Fibroblast of skin of back (primary cell): Measurements from ENCODE around the gene EEF1AKMT2.
"Not testable (repeated sequence)": the region's sequence is repeated elsewhere in the genome, so short reads cannot be mapped to it uniquely, and the experiment has no call there.

Source experiments
- DNase-seq: peaks from one replicate; pipeline ENCODE4 v3.0.0-alpha.2; 2013

Gene EEF1AKMT2

DNA sequence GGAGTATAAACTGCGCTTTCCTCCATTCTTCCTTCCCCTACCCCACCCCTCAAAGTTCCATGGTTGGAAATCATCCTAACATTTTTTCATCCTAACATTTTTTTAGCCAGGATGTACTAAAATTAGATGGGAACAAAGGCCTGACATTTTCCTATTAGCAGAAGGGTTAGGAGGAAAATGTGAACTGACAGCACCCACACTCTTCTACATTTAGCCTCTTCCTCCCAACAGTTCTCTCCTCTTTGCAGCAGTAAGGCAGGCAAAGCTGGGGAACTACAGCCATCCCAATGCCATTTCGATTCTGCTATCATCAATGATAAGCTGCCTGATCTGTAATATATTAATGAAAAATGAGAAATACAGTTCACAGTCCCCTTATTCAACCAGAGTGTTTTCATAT lies 36.1 kb downstream of the EEF1AKMT2 start:
- no peak for DNase-seq

DNA sequence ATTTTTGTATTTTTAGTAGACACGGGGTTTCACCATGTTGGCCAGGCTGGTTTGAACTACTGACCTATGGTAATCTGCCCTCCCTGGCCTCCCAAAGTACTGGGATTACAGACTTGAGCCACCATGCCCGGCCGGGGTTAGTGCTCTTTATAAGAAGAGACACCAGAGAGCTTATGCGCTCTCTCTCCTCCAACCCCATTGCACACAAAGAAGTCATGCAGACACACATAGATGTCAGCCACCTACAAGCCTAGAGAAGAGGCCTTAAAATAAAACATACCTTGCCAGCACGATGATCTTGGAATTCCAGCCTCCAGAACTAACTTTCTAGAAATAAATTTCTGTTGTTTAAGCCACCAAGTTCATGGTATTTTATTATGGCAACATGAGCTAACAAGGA lies 37.5 kb downstream of the EEF1AKMT2 start:
- DNase-seq = no peak

DNA sequence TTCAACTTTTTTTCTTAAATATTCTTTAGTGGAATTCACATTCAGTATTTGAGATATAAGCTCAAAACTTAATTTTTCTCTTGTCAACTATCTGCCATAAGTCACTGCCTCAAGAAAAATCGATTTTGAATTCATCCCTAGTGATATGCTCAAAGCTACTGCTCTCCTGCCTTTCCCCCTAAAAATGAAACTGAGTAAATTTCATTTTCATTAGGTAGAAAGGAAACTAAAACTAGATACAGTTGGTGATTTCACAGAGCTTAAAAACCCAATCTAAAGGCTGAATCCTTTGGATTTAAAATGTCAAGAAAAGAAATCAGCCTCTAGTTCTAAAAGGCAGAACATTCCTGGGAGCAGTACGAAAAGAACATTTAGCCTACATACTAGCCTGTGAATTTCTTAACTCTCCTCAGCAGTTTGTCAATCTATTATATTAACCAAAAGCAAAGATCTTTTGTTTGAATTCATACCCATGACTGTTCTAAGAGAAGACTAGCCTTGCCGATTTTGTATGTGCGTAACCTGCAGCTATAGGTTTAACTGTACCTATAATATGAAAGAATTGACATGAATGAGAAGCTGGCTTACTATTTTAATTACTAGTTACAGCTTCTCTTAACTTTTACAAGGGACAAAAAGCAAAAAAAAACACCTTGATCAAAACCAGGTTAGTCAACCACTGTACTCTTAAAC lies 42.6 kb downstream of the EEF1AKMT2 start:
- no peak for DNase-seq

DNA sequence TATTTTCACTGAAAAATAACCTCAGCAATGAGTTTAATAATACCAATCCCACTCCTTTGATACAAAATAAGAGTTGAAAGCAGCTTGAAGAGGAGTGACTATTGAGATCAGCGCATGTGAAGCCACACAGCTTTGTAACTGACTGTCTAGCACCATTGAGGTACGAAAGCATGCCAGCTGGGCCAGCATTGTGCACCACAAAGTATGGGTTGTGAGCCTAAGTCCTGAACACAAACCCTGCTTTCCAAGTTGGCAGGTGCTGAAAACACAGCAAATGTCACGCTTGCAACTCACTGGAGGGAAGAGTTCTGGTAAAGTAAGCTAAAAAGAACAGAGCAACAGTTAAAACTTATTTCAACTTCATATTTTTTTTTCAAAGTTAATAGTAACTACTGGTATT lies 43.5 kb downstream of the EEF1AKMT2 start:
- DNase-seq = no peak

DNA sequence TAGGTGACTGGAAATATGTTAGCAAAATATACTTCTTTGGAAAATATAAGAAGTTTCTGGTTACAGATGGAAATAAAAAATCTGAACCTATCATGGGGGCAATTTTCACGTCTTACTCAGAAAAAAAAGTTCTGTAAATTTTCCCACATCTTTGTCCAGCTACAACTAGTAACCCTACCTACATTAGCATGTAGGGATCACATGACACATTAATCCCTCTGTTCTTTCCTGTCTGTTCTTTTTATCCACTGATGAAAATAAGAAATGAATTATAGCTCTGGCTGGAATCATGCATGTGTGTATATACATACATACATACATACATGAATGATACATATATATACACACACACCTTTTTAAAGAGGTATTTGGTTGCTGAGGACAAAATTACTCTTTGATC lies 43.9 kb downstream of the EEF1AKMT2 start:
- DNase-seq = no peak

DNA sequence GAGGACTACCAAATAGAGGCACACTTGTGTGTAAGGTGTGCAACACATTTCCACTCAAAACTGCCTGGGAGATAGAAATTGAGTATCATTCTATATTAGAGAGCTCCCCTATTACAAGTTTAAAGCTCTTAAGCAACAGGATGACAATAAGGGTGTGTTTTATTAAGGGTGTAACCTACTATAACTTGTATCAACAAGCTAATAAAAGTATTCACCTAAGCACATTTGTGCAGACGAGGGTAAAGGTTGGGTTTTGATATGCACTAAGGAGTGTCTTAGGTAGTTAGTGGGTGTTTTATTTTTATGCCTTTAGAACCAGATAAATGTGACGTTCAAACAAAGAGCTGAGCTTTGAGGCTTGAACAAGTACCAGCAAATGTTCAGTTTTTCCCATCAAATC lies 44.7 kb downstream of the EEF1AKMT2 start:
- no peak for DNase-seq

DNA sequence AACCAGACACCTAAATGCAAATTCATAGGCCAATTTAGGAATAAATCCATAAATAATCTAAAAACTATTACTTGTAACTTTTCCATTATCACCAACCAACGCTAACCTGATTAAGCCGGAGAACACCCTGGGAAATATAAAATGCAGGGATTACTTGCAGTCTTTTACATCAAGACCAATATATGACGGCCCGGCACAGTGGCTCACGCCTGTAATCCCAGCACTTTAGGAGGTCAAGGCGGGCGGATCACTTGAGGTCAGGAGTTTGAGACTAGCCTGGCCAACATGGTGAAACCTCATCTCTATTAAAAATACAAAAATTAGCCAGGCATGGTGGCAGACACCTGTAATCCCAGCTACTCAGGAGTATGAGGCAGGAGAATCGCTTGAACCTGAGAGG lies 45.2 kb downstream of the EEF1AKMT2 start:
- not testable (repeated sequence) for DNase-seq

DNA sequence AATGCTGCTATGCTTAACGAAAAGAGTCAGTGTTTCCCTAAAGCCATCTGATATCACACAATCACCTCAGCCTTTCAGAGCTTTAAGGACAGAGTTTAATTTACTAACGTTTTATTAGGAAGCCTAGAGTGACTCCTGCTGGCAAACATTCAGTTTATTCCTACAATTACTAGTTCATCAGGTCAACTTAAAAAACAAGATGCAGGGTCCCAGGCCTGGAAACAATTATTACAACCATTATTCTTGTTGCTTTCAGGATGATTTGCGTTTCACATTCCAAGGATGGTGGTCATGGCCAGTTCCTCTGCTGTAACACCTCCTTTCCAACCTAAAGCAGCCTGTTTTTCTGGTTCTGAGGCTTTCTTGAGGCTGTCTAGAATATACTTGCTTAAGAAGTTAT lies 46.0 kb downstream of the EEF1AKMT2 start:
- peak; percentile 49 for DNase-seq

DNA sequence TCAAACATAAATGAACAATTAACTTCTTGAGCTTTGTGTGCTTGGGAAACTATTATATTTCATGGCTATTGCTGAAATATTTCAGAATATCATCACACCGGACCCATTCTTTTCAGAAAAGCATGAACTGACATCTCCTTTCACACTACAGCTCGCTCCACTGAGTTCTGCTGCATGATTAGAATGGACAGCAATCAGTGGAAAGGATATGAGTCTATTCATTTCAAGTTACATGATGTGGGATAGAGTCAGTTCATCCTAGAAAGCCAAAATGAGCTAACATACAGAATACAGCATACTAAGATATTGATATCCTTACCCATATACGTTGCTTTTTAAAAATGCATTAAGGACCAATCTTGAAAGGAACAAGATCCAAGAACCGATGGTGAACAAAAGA lies 46.4 kb downstream of the EEF1AKMT2 start:
- no peak for DNase-seq

DNA sequence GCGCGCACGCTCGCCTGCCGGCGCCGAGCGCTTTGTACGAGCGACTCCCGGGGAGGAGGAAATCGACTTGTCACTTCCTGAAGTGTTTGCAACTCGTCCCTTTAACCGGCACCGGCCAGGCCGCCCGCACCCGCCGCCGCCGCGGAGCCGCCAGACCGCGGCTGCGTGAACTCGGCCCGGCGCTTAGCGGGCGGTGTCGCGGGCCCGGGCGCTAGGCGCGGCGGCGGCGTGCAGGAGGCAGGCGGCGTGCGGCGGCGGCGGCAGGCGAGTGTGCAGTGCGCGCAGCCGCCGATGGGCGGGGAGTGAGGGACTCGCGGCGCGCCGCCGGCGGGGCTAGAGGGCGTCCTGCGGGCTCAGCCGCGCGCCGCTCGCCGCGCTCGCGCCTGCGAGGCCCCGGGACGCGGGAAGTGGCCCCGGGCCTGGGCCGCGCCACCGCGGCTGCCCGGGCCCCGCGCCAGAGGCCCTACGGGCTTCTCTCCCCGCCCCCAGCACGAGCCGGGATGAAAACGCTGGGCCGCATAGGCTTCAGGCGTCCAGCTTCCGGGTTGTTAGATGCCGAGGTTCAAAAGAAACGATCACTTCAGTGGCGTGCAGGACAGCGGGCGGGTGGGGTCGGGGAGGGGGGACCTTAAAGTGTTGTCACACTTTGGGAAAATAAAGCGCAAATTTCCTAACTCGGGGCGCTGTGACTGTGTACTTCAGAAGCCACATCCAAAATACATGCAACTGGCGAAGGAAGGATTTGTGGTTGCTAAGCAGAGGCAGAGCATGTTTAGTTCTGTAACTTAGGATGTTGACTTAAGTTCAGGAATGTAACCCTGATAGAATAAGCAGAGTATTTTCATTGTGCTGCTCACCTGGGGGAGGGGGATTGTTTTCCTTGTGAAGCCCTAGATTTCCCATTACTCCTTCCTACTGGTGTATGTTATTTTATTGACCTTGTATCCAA lies 47.3 kb downstream of the EEF1AKMT2 start, which contains the start of gene FAM53B:
Gene FAM53B (minus strand): TSS at position 277 of the 949 bp plus-strand sequence. CDS start 37,665 bp downstream, outside the sequence.
- peak; percentile 80 for DNase-seq

DNA sequence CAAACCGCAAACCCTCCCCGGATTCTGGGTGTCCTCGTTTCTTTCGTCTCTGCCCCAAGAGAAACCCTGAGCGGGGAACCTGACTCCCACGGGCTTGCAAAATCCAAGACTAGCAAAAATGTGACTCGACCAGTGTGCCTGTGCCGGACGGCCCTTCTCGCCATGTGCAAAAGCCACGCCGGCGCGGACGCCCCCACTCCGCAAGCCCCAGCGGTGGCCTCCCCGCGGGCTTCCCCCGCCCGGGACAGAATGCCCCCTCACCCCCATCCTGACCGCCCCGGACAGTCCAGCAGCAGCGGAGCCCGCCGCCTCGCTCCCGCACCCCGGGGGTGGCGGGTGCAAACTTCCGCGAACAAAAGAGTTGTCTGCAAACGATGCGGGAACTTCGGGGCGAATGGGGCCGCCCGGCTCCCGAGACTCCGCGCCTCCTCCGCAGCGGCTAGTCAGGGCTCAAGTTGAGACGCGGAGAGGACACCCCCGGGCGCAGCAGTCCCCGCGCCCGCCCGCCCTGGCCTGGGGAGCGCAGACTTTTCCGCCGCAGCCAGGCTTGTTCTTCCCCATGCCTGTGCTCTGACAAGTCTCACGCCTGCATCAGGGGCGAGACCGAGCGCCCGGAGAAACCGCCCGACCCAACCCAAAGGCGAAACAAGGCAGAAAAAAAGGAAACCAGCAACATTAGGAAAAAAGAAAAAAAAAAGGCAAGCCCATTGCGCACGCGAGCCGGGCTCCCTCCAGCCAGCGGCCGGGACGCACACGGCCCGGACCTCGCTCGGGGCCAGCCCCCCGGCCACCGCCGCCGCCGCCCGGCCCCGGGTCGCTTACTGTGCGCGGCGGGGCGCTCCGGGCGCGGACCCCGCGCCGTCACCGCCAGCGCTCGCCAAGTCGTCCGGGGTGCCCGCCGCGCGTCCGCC lies 48.2 kb downstream of the EEF1AKMT2 start:
- peak; percentile 33 for DNase-seq

DNA sequence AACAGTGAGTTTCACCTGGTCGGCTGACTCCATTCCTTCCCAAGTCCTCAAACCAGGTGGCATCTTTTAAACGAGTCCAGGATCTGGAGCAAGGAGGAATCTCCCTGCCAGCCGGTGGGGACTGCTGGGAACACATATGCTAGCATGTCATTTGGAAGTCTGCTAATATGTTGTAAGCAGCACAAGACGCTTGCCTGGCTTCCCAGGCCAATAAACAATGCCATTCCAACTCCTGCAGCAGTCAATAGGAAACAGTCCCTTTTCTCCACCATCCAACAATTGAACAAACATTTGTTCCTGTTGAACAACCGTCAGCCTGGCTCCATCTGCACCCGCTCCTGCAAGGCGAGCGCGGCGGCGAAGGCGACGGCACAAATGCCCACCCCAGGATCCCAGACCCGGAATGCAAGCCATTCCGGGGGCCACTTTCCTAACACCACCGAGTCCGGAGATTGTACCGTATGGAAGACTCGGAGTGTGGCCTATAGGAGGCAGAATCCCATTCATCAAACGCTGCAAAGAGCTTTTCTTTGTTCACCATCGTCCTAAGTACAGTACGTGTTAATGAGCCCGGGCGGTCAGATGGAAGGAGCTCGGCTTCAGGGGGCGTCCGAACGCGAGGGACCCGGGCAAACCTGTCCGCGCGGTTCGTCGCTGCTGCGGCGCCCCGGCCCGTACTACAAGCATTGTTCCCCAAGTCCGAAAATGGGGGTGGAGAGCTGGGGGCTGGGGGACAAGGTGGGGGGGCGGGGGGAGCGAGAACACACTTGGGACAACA lies 49.1 kb downstream of the EEF1AKMT2 start:
- DNase-seq = peak; percentile 33

DNA sequence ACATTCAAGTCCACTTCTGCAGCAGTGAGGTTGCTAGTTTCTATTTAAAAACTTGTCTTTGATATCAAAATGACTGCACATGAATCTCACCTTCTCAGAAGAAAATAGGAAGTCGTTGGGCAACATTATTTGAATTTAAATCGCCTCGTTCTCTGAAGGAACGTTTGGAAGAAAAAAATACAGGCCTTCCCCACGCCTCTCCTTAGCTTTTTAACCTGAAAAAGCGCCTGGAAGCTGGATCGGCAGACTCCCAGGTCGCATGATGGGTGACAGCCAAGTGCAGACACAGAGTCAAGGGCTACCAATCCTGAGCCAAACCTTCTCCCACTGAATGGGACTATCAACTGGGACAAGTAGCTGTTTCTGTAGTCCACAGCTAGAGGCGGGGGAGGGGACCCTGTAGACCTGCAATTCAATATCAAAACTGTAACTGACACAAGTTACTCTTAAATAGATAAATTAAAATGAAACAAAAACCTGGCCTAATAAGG lies 49.7 kb downstream of the EEF1AKMT2 start:
- no peak for DNase-seq

DNA sequence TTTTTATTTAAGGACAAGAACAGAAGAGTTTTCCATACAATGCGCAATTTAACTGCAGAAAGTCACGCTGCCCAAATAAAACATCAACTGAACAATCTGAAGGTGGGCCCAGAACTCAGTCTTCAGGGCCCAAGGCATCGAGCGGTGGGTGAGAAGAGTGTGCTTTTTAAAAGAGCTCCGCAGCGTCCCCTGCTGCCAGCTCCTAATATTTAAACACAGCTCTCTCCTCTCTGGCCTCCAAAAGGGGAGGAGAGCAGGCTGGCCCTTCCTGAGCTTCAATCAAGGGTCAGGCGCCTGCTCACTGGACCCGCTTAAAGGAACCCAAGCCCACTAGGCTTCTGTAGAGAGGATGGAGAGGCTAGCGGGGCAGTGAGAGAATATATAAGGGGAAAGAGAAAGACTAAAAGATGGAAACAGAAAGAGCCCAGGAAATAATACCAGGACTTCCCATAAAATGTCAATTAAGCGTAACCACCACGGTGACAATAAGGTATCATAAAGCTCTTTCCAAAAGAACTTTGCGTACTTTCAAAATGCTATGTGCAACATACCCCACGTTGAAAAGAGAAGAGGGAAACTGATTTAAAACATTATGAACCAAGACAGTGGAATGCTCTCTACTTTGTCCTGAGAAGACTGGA lies 50.3 kb downstream of the EEF1AKMT2 start:
- peak; percentile 66 for DNase-seq

DNA sequence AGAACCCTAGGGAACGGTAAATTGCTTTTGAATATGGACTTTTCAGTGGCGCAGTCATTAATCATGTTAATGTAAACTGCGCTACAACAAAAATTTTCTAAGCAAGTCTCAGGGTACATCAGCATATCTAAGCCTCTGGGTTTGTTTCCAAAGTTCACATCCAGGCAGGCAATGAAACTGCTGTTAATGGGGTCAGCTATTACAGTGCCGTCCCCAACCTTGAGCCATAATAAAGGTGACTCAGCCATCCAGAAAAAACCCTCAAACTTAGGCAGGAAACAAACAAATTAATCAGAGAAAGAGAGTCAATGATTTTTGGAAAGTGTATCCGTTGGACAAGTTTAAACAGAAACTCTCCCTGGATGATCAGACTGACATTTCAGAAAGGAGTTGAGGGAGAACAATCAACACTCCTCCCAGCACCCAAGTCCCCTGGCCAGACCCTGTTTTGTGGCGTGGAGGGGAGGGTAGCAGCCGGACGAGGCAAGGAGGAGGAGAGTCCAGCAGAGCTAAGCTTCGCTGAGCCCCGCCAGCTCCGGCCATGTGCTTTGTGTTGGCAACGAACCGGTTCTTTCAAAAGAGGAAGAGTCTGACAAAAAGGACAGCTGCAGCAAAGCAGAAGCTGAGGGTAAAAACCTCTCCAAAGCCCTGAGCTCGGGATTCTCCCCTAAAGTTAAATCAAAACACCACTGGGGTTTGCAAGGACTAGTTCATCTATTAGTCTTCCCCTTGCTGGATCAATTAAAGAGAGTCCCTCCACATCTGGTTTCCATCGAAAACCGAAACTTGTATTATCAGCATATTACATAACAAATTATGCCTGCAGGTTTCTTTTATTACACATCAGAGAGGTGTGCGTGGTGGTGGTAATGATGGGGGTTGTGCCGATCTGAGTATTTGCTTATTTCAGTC lies 51.1 kb downstream of the EEF1AKMT2 start:
- DNase-seq = no peak

DNA sequence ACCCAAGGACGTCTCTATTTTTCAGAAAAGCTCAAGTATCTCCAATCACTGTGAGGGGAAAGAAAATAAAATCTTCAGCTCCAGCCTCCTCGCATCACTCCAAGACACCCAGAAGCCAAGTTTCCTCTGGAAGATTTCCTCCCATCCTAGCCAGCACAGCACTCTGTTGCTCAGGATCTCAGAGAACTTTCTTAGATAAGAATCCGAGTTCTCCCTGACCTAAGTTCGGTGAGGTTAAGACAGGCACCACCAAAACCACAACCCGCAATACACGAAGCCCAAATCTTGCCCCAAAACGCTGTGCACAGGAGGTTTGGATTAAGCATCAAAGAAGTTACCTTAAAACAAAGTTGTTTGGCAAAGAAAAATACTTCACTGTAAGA lies 51.7 kb downstream of the EEF1AKMT2 start:
- DNase-seq = no peak

DNA sequence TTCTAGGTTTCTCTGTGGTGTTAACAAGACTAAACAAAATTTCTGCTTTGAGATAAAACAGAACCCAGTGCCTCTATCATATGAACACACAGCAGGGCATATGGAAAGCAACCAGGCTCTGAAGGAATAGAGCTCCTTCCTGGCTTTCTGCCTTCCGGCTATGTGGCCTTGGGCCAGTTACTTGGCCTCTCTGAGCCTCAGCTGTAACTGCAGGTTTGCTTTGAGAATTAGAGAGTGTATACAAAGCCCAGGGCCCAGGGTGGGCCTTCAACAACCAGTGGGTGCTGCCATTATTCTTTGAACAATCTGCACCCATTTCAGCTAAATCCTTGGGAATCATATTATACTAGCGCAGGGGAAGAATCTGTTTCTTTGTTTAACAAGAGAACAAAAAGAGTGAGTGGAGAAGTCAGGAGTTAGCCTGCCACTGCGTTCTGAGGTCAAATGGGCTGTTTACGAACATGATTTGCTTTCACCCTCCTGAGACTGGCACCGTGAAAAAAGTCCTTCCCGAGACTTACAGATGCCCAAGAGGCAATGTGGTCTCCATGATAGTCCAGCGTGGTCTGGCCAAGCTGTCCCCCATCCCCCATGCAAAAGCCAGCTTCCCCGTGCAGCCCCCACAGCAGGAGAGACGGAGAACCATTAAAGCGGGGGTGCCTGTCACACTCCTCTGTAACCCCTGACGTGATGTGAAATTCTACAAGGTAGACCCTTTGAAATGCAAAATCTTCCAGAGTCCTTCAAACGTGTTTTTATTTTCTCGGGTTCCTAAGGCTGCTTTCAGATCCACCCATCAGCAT lies 52.4 kb downstream of the EEF1AKMT2 start:
- DNase-seq = no peak

DNA sequence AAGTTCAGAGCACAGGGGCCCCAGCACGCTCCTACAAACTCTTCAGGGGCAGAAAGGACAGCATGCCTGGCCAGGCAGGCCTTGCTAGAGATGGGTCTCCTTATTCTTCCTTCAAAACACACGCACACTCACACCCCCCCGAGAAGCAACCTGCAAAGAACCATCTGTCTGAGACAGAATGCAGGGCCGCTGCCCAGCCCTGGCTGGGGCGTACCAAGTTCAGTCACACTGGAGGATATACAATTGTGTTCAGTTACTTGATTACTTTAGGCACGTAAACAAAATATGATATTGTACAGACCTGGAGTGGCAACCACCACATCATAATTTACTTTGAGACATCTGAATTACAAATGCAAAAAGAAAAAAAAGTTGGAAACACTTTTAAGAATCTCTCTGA lies 53.2 kb downstream of the EEF1AKMT2 start:
- DNase-seq = no peak

DNA sequence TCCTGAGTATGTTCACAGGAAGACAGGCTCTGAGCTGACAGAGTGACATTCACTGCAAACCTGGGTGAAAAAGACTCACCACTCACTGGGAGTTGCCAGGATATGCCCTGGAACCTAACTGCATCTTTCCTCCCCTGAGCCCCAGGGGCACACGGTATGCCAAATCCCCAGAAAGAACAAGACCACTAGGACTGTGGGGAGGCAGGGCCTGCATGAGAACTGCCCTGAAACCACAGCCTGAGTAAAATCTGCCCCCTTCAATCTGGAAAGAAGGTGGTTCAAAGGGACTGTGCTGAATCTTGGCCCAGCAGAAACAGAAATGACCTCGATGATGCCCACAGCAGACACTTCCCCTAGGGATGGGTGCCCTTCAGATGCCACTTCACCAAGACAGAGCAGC lies 54.0 kb downstream of the EEF1AKMT2 start:
- DNase-seq = no peak
